Right lobe of liver (tissue), 4 donors: Measurements from ENCODE around the gene FDPS.

ENCODE experiments used
- CTCF ChIP-seq, 4 donors: fragments of 200-600 bp in 3 of 4; fragments of 450-650 bp in 1 of 4; IDR thresholded peaks; one replicate each; pipeline versions ENCODE4 v1.5.1 to v1.8.0; 2016 to 2022; ENCODE audit warnings: antibody characterized with exemption in 4 of 4, mild to moderate bottlenecking in 2 of 4
- POLR2A ChIP-seq: fragments of 450-650 bp; IDR thresholded peaks from one replicate; pipeline ENCODE4 v1.6.1; 2017; ENCODE audit warnings: antibody characterized with exemption, mild to moderate bottlenecking
- donor health status: DM: no; HTN: no; CAD: no.
- donor health status: DM: no; HTN: no; CAD: no.
- donor health status: DM: no; HTN: yes; CAD: no.

- no peak for TF ChIP-seq CTCF (IDR thresholded peaks at IDR 0.05)
- TF ChIP-seq POLR2A: no peak
Measured at GRCh38 chr1:155260276-155260675, 48.4 kb upstream of the FDPS start.
